A549 (cell line): ENCODE results near the gene SLC22A17. TPM values are rescaled to one million over a fixed set of nuclear protein-coding genes. Genes with fewer than 3 reads are reported as not detected.

Experiments
- ATAC-seq, 2 experiments: fragments of 200-7000 bp in 1 of 2; fragments of >200 bp in 1 of 2; cut with Nextera tagmentation in 1 of 2; cut with Tn5 transposase in 1 of 2; 3 replicates each; pipeline versions ENCODE4 v1.8.0 to v1.9.1; 2018 to 2020; ENCODE audit warnings: mild to moderate bottlenecking in 1 of 2, moderate library complexity in 1 of 2
- CTCF ChIA-PET: fragments of 300-600 bp; sonication (Branson Sonifier 250); formaldehyde crosslinking; extraction: SDS; loops from one replicate; lab custom pipeline; 2021; ENCODE audit warnings: antibody characterized with exemption, inconsistent platforms; lab: Yijun Ruan, JAX
- POLR2A ChIA-PET: fragments of 350-600 bp; formaldehyde crosslinking; extraction: SDS; loops from one replicate; lab custom pipeline; 2021; ENCODE audit warnings: antibody characterized with exemption, inconsistent platforms; lab: Yijun Ruan, JAX
- DNase-seq, 2 experiments: peaks; one replicate each; pipeline versions ENCODE4 v3.0.0 to v3.0.0-alpha.2; 2011 to 2016; ENCODE audit warnings: low read depth in 1 of 2, low spot score in 1 of 2
- FAIRE-seq: peaks from 2 replicates; lab custom pipeline; 2011; peaks lifted over from hg19 to GRCh38; lab: Jason Lieb, UNC
- H3K27ac ChIP-seq, 2 experiments: fragments of >200 bp; sonication (Bioruptor Twin); formaldehyde crosslinking; 3 replicates each; pipeline ENCODE4 v1.5.1; 2016 to 2017
- H3K4me1 ChIP-seq: fragments of >200 bp; sonication (Bioruptor Twin); formaldehyde crosslinking; 3 replicates; pipeline ENCODE4 v1.6.1; 2016
- H3K4me2 ChIP-seq: fragments of >200 bp; sonication (Bioruptor Twin); formaldehyde crosslinking; 3 replicates; pipeline ENCODE4 v1.6.1; 2016
- H3K4me3 ChIP-seq: fragments of >200 bp; sonication (Bioruptor Twin); formaldehyde crosslinking; 3 replicates; pipeline ENCODE4 v1.5.1; 2016
- H3K9me3 ChIP-seq: fragments of >200 bp; sonication (Bioruptor Twin); formaldehyde crosslinking; 3 replicates; pipeline ENCODE4 v1.6.1; 2016
- CBX2 ChIP-seq: fragments of 200-600 bp; sonication (generic); IDR thresholded peaks from 2 replicates; pipeline ENCODE4 v1.6.1; 2016; ENCODE audit warnings: low read depth, mild to moderate bottlenecking, borderline replicate concordance
- CHD4 ChIP-seq: fragments of 200-600 bp; sonication (generic); IDR thresholded peaks from 2 replicates; pipeline ENCODE4 v1.6.1; 2016; ENCODE audit warnings: antibody characterized with exemption, mild to moderate bottlenecking, borderline replicate concordance
- EHF ChIP-seq: fragments of 250-450 bp; sonication (Bioruptor Pico); IDR thresholded peaks from 2 replicates; pipeline ENCODE4 v1.5.0; 2020; ENCODE audit warnings: mild to moderate bottlenecking
- HDAC2 ChIP-seq: fragments of 200-600 bp; sonication (generic); IDR thresholded peaks from 2 replicates; pipeline ENCODE4 v1.6.1; 2016
- HOXB13 ChIP-seq: fragments of 250-450 bp; sonication (Bioruptor Pico); IDR thresholded peaks from 2 replicates; pipeline ENCODE4 v1.5.0; 2020; ENCODE audit warnings: low read depth, mild to moderate bottlenecking, moderate library complexity
- KDM1A ChIP-seq: fragments of 200-600 bp; sonication (generic); IDR thresholded peaks from 2 replicates; pipeline ENCODE4 v1.6.1; 2016; ENCODE audit warnings: low read depth, mild to moderate bottlenecking
- MAFK ChIP-seq: fragments of 450-650 bp; IDR thresholded peaks from 2 replicates; pipeline ENCODE4 v1.6.1; 2014; ENCODE audit not compliant: partially characterized antibody
- MAZ ChIP-seq: fragments of 150-350 bp; IDR thresholded peaks from 2 replicates; pipeline ENCODE4 v1.6.1; 2014; ENCODE audit warnings: antibody characterized with exemption, low read depth, low read length, borderline replicate concordance
- MYC ChIP-seq: IDR thresholded peaks from 2 replicates; pipeline ENCODE4 v1.6.1; 2012; ENCODE audit warnings: mild to moderate bottlenecking, inconsistent platforms, low read length, improper control_type of control experiment, borderline replicate concordance
- NR3C1 ChIP-seq: fragments of >200 bp; sonication (Bioruptor Twin); formaldehyde crosslinking; IDR thresholded peaks from 3 replicates; pipeline ENCODE4 v1.6.1; 2017
- POLR2A ChIP-seq: IDR thresholded peaks from 2 replicates; pipeline ENCODE4 v1.6.1; 2012; ENCODE audit warnings: mild to moderate bottlenecking, low read length
- RARB ChIP-seq: fragments of 250-450 bp; sonication (Bioruptor Pico); IDR thresholded peaks from 2 replicates; pipeline ENCODE4 v1.8.0; 2021; ENCODE audit warnings: mild to moderate bottlenecking, moderate library complexity
- SREBF2 ChIP-seq: fragments of 450-650 bp; IDR thresholded peaks from 2 replicates; pipeline ENCODE4 v1.6.1; 2014; ENCODE audit warnings: mild to moderate bottlenecking, moderate library complexity
- ZSCAN20 ChIP-seq: fragments of 250-450 bp; sonication (Bioruptor Pico); IDR thresholded peaks from 2 replicates; pipeline ENCODE4 v1.8.0; 2022; ENCODE audit warnings: mild to moderate bottlenecking, moderate library complexity
- WGBS: methylation state at CpG from one replicate; pipeline ENCODE4 v1.1.6; 2017; ENCODE audit errors: missing lambda C conversion rate; 5-methylcytosine and 5-hydroxymethylcytosine counted together
- polyA plus RNA-seq, 4 experiments: library from polyadenylated mRNA; depleted of rRNA in 3 of 4; stranded (reverse); fragments of >200 nt; fragmentation: RNase III in 1 of 4; extraction: RNeasy Plus Mini Kit Qiagen cat#74134 plus additional on column Dnase treatment in 1 of 4; gene quantifications; 2 replicates in 3 of 4; 3 replicates in 1 of 4; pipeline ENCODE4 v1.2.3, GENCODE V29; 2011 to 2017
- TF ChIP-seq, protein P1 (sequence below): fragments of 200-600 bp; sonication (generic); IDR thresholded peaks from 2 replicates; pipeline ENCODE4 v1.6.1; 2016; ENCODE audit warnings: antibody characterized with exemption, mild to moderate bottlenecking, moderate library complexity
- TF ChIP-seq, protein P2 (sequence below): fragments of 250-450 bp; sonication (Bioruptor Pico); IDR thresholded peaks from 2 replicates; pipeline ENCODE4 v1.5.0; 2021; ENCODE audit warnings: mild to moderate bottlenecking, moderate library complexity, borderline replicate concordance
- TF ChIP-seq, protein P3 (sequence below): fragments of >200 bp; sonication (Bioruptor Twin); formaldehyde crosslinking; IDR thresholded peaks from 2 replicates; pipeline ENCODE4 v1.6.1; 2016
- TF ChIP-seq, protein P4 (sequence below): IDR thresholded peaks from 2 replicates; pipeline ENCODE4 v1.6.1; 2012

The SLC22A17 gene
- polyA plus RNA-seq, 2 of the 4 experiments (the other 2 are of a cell fraction) = 3.5 to 8.4 TPM

DNA sequence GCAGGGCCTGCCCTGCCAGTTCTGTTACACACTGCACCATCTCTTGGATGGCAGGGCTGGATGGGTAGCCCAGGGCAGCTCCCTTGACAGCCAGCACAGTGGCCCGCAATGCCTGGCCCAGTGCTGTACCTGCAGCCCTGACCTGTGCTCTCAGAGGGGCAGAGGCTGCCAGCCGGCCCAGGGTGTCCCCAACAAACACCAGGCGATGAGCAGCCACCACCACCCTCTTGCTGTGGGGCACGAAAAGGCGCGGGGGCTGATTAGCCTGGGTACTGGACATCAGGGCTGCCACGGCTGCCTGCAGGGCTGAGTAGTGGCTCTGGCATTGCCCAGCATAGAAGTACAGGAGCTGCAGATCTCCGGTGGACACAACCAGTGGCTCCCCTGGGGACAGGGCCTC is 4.6 kb upstream of the SLC22A17 start:
- no peak overlapping the region for H3K4me3 ChIP-seq
- ATAC-seq = no peak
- no peak for DNase-seq
- CTCF ChIA-PET = interaction anchor here (0.5 to 9.6 kb wide), 4 partner anchors 13 to 202 kb away, joined by 3 to 80 read pairs (median 4); partner anchors contain the start of gene CMTM5
- TF ChIP-seq, protein P1, sequence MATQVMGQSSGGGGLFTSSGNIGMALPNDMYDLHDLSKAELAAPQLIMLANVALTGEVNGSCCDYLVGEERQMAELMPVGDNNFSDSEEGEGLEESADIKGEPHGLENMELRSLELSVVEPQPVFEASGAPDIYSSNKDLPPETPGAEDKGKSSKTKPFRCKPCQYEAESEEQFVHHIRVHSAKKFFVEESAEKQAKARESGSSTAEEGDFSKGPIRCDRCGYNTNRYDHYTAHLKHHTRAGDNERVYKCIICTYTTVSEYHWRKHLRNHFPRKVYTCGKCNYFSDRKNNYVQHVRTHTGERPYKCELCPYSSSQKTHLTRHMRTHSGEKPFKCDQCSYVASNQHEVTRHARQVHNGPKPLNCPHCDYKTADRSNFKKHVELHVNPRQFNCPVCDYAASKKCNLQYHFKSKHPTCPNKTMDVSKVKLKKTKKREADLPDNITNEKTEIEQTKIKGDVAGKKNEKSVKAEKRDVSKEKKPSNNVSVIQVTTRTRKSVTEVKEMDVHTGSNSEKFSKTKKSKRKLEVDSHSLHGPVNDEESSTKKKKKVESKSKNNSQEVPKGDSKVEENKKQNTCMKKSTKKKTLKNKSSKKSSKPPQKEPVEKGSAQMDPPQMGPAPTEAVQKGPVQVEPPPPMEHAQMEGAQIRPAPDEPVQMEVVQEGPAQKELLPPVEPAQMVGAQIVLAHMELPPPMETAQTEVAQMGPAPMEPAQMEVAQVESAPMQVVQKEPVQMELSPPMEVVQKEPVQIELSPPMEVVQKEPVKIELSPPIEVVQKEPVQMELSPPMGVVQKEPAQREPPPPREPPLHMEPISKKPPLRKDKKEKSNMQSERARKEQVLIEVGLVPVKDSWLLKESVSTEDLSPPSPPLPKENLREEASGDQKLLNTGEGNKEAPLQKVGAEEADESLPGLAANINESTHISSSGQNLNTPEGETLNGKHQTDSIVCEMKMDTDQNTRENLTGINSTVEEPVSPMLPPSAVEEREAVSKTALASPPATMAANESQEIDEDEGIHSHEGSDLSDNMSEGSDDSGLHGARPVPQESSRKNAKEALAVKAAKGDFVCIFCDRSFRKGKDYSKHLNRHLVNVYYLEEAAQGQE = no peak
- TF ChIP-seq, protein P2, sequence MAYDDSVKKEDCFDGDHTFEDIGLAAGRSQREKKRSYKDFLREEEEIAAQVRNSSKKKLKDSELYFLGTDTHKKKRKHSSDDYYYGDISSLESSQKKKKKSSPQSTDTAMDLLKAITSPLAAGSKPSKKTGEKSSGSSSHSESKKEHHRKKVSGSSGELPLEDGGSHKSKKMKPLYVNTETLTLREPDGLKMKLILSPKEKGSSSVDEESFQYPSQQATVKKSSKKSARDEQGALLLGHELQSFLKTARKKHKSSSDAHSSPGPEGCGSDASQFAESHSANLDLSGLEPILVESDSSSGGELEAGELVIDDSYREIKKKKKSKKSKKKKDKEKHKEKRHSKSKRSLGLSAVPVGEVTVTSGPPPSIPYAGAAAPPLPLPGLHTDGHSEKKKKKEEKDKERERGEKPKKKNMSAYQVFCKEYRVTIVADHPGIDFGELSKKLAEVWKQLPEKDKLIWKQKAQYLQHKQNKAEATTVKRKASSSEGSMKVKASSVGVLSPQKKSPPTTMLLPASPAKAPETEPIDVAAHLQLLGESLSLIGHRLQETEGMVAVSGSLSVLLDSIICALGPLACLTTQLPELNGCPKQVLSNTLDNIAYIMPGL (CRISPR knock-in tag) = no peak
- TF ChIP-seq RARB (CRISPR knock-in tag) (no peak), MYC (no peak), CHD4 (no peak), SREBF2 (no peak)
- TF ChIP-seq, all 56 proteins: peak for 0
- Histone ChIP-seq H3K9me3 (no peaks in the 10 kb centered on the region), H3K27ac (no peak overlapping the region), H3K4me2 (no peak overlapping the region), H3K4me1 (0 out of 3 replicates have a peak, but pooled peaks cover 3% of the 10 kb centered on the region)
- FAIRE-seq = no peak
- 79% methylated on average over 5 of the region's 8 CpGs for whole genome bisulfite sequencing
- POLR2A ChIA-PET = no interaction called here

DNA sequence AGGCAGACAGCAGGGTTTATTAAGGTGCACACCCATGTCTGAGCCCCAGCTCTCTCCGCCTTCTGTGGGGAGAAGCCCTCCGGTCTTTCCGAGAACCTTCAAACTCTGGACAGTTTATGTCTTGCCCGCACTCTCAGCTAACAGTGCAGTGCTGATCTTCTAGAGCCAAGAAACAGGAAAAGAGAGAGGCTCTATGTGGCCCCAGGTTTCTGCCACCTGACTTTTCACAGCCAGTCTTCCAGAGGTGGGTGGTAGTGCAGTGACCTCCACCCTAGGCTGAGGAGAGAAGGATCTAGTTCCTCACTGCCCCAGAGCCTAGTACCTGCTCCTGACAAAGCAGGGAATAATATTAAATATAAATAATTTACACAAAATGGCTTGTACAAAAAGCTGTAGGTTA is 4.0 kb upstream of the SLC22A17 start:
- ChIA-PET CTCF (interaction anchor here (0.5 to 9.6 kb wide), 3 partner anchors 13 to 62 kb away, joined by 3 to 80 read pairs (median 4); partner anchors contain the start of gene CMTM5), POLR2A (no interaction called here)
- Histone ChIP-seq H3K9me3 (no peaks in the 10 kb centered on the region), H3K4me3 (no peak overlapping the region), H3K4me2 (no peak overlapping the region), H3K4me1 (0 out of 3 replicates have a peak, but pooled peaks cover 3% of the 10 kb centered on the region), H3K27ac (no peak overlapping the region)
- ATAC-seq (no peak), FAIRE-seq (no peak), DNase-seq (no peak)
- WGBS = 74% methylated on average over 4 of the region's 4 CpGs
- TF ChIP-seq POLR2A (no peak), NR3C1 (no peak), HDAC2 (no peak), HOXB13 (CRISPR knock-in tag) (no peak), MAFK (no peak), EHF (CRISPR knock-in tag) (no peak), CBX2 (no peak), MAZ (no peak), ZSCAN20 (no peak), RARB (CRISPR knock-in tag) (no peak), KDM1A (no peak)
- TF ChIP-seq, protein P3, sequence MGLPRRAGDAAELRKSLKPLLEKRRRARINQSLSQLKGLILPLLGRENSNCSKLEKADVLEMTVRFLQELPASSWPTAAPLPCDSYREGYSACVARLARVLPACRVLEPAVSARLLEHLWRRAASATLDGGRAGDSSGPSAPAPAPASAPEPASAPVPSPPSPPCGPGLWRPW = no peak
- TF ChIP-seq, protein P4, sequence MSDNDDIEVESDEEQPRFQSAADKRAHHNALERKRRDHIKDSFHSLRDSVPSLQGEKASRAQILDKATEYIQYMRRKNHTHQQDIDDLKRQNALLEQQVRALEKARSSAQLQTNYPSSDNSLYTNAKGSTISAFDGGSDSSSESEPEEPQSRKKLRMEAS = no peak
